ENCODE results near the gene PRR22.

PRR22 gene

GRCh38 chr19:5811117-5811516 lies 26.6 kb upstream of the PRR22 start:
- Histone ChIP-seq H3K4me1 (ENCODE audit: control insufficient read depth, insufficient read depth, low read length) (peaks cover 4% of the 10 kb centered on the region), H3K27ac (ENCODE audit: low read length) (no peak overlapping the region), H3K27me3 (ENCODE audit: control insufficient read depth in 1 of 2, insufficient read depth in 2 of 2, low read length in 2 of 2) (no peaks in the 10 kb centered on the region), H3K9me3 (ENCODE audit: control insufficient read depth in 2 of 2, low read length in 2 of 2) (no peaks in the 10 kb centered on the region), H3K36me3 (ENCODE audit: control insufficient read depth in 2 of 2, insufficient read depth in 2 of 2, low read length in 2 of 2) (no peaks in the 10 kb centered on the region), H3K9ac (ENCODE audit: low read length in 2 of 2) (no peak overlapping the region), H3K4me3 (ENCODE audit: low read length in 2 of 2) (no peak overlapping the region)

DNA sequence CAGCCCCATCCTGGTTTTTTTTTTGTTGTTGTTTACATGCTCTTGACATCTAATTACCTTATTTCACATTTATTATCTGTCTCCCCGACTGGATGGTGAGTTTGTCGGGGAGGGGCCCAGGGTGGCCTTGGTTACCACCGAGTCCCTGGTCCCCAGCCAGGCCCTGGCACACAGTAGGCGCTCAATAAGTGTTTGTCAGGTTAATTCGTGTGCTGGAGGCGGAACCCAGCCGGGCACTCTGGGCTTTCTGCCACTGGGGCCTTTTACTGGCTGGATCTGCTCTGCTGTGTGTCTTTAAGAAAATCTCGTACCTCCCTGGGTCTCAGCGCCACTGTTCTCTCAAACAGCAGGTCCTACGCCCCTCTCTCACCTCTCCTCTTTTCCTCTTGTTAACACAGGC lies 24.9 kb upstream of the PRR22 start:
- H3K36me3 ChIP-seq (ENCODE audit: control insufficient read depth in 2 of 2, insufficient read depth in 2 of 2, low read length in 2 of 2), result no peaks in the 10 kb centered on the region
- H3K4me1 ChIP-seq (ENCODE audit: control insufficient read depth, insufficient read depth, low read length), result peaks cover 11% of the 10 kb centered on the region
- no peak overlapping the region for H3K9ac ChIP-seq (ENCODE audit: low read length in 2 of 2)
- no peak overlapping the region for H3K4me3 ChIP-seq (ENCODE audit: low read length in 2 of 2)
- no peak overlapping the region for H3K27ac ChIP-seq (ENCODE audit: low read length)
- H3K27me3 ChIP-seq (ENCODE audit: control insufficient read depth in 1 of 2, insufficient read depth in 2 of 2, low read length in 2 of 2), result peaks cover 0 to 2% of the 10 kb centered on the region in 2 donors
- H3K9me3 ChIP-seq (ENCODE audit: control insufficient read depth in 2 of 2, low read length in 2 of 2), result no peaks in the 10 kb centered on the region

DNA sequence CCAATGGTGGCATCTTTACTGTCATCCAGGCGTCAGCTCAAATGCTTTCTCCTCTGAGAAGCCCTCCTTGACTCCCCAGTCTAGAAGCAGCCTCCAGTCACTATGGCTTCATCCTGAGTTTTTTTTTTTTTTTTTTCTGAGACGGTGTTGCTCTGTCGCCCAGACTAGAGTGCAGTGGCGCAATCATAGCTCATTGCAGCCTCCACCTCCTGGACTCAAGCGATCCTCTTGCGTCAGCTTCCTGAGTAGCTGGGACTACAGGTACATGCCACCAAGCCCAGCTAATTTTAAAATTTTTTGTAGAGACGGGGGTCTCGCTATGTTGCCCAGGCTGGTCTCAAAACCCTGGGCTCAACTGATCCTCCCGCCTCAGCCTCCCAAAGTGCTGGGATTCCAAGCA lies 24.5 kb upstream of the PRR22 start:
- no peak overlapping the region for H3K9ac ChIP-seq (ENCODE audit: low read length in 2 of 2)
- H3K4me3 ChIP-seq (ENCODE audit: low read length in 2 of 2), result no peak overlapping the region
- no peaks in the 10 kb centered on the region for H3K36me3 ChIP-seq (ENCODE audit: control insufficient read depth in 2 of 2, insufficient read depth in 2 of 2, low read length in 2 of 2)
- peaks cover 0 to 5% of the 10 kb centered on the region in 2 donors for H3K27me3 ChIP-seq (ENCODE audit: control insufficient read depth in 1 of 2, insufficient read depth in 2 of 2, low read length in 2 of 2)
- H3K9me3 ChIP-seq (ENCODE audit: control insufficient read depth in 2 of 2, low read length in 2 of 2), result no peaks in the 10 kb centered on the region
- no peak overlapping the region for H3K27ac ChIP-seq (ENCODE audit: low read length)
- peaks cover 15% of the 10 kb centered on the region for H3K4me1 ChIP-seq (ENCODE audit: control insufficient read depth, insufficient read depth, low read length)

DNA sequence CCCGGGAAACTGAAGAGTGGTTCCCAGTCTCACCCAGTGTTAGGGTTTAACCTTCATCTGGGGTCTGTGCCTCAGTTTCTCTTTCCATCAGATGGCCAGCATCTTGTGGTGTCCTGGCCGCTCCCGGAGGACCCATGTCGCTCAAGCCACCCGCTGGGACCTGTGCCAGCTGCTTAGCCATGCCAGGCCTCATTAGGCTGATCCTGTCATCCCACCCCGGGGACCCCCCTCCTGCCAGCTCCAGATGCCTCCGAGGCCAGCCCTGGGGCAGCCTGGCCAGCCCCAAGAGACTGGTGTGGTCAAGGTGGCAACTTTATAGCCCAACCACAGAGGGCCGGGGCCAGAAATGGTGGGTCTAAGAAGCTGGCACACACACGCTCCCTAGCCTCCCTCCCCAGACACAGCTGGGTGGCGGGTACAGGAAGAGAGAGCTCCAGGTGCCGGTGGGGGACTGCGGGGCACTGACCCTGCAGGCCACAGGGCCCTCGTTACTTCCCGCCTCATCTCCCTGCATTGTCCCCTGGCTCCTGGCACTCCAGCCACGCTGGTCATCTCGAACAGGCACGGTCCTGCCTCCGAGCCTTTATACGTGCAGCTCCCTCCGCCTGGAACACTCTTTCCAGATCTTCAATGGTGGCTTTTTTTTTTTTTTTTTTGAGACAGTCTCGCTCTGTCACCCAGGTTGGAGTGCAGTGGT lies 23.7 kb upstream of the PRR22 start:
- no peaks in the 10 kb centered on the region for H3K9me3 ChIP-seq (ENCODE audit: control insufficient read depth in 2 of 2, low read length in 2 of 2)
- H3K27me3 ChIP-seq (ENCODE audit: control insufficient read depth in 1 of 2, insufficient read depth in 2 of 2, low read length in 2 of 2), result peaks cover 0 to 9% of the 10 kb centered on the region in 2 donors
- H3K4me1 ChIP-seq (ENCODE audit: control insufficient read depth, insufficient read depth, low read length), result peaks cover 21% of the 10 kb centered on the region
- H3K36me3 ChIP-seq (ENCODE audit: control insufficient read depth in 2 of 2, insufficient read depth in 2 of 2, low read length in 2 of 2), result no peaks in the 10 kb centered on the region
- H3K27ac ChIP-seq (ENCODE audit: low read length), result no peak overlapping the region
- no peak overlapping the region for H3K4me3 ChIP-seq (ENCODE audit: low read length in 2 of 2)
- H3K9ac ChIP-seq (ENCODE audit: low read length in 2 of 2), result no peak overlapping the region

GRCh38 chr19:5806905-5807304 lies 22.4 kb upstream of the PRR22 start:
- Histone ChIP-seq H3K9ac (ENCODE audit: low read length in 2 of 2) (no peak overlapping the region), H3K9me3 (ENCODE audit: control insufficient read depth in 2 of 2, low read length in 2 of 2) (no peaks in the 10 kb centered on the region), H3K4me1 (ENCODE audit: control insufficient read depth, insufficient read depth, low read length) (peaks cover 21% of the 10 kb centered on the region), H3K36me3 (ENCODE audit: control insufficient read depth in 2 of 2, insufficient read depth in 2 of 2, low read length in 2 of 2) (no peaks in the 10 kb centered on the region), H3K4me3 (ENCODE audit: low read length in 2 of 2) (no peak overlapping the region), H3K27ac (ENCODE audit: low read length) (no peak overlapping the region), H3K27me3 (ENCODE audit: control insufficient read depth in 1 of 2, insufficient read depth in 2 of 2, low read length in 2 of 2) (peaks cover 3 to 9% of the 10 kb centered on the region in 2 donors)

DNA sequence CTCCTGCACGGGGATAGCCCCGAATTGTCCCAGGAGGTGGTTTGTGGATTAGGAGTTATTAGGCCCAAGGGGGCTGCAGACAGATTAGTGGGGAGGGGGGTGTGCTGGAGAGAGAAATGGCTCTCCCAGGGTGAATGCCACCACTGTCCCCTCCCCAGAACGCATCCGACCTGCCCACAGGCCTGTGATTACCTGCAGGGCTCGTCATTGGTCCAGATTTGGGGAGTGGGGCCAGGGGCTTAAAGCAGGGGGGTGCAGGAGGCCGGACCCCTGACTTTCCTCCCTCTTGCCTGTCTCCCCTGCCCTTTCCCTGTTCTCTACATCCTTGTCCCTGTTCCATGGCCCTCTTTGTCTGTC lies 21.6 kb upstream of the PRR22 start:
- H3K36me3 ChIP-seq (ENCODE audit: control insufficient read depth in 2 of 2, insufficient read depth in 2 of 2, low read length in 2 of 2), result no peaks in the 10 kb centered on the region
- peak overlapping the region; percentile 7 to 29 for H3K9ac ChIP-seq (ENCODE audit: low read length in 2 of 2)
- peaks cover 23% of the 10 kb centered on the region for H3K4me1 ChIP-seq (ENCODE audit: control insufficient read depth, insufficient read depth, low read length)
- peaks cover 4 to 9% of the 10 kb centered on the region in 2 donors for H3K27me3 ChIP-seq (ENCODE audit: control insufficient read depth in 1 of 2, insufficient read depth in 2 of 2, low read length in 2 of 2)
- H3K4me3 ChIP-seq (ENCODE audit: low read length in 2 of 2), result peak overlapping the region; percentile 71 to 74
- H3K9me3 ChIP-seq (ENCODE audit: control insufficient read depth in 2 of 2, low read length in 2 of 2), result no peaks in the 10 kb centered on the region
- H3K27ac ChIP-seq (ENCODE audit: low read length), result peak overlapping the region; percentile 86

- Histone ChIP-seq H3K4me1 (ENCODE audit: control insufficient read depth, insufficient read depth, low read length) (peaks cover 24% of the 10 kb centered on the region), H3K9me3 (ENCODE audit: control insufficient read depth in 2 of 2, low read length in 2 of 2) (no peaks in the 10 kb centered on the region), H3K4me3 (ENCODE audit: low read length in 2 of 2) (peak overlapping the region; percentile 71 to 74), H3K9ac (ENCODE audit: low read length in 2 of 2) (peak overlapping the region; percentile 51 to 53), H3K27me3 (ENCODE audit: control insufficient read depth in 1 of 2, insufficient read depth in 2 of 2, low read length in 2 of 2) (peaks cover 4 to 9% of the 10 kb centered on the region in 2 donors), H3K36me3 (ENCODE audit: control insufficient read depth in 2 of 2, insufficient read depth in 2 of 2, low read length in 2 of 2) (no peaks in the 10 kb centered on the region), H3K27ac (ENCODE audit: low read length) (peak overlapping the region; percentile 86)
These were observed 21.1 kb upstream of the PRR22 start for GRCh38 chr19:5805462-5806132.

DNA sequence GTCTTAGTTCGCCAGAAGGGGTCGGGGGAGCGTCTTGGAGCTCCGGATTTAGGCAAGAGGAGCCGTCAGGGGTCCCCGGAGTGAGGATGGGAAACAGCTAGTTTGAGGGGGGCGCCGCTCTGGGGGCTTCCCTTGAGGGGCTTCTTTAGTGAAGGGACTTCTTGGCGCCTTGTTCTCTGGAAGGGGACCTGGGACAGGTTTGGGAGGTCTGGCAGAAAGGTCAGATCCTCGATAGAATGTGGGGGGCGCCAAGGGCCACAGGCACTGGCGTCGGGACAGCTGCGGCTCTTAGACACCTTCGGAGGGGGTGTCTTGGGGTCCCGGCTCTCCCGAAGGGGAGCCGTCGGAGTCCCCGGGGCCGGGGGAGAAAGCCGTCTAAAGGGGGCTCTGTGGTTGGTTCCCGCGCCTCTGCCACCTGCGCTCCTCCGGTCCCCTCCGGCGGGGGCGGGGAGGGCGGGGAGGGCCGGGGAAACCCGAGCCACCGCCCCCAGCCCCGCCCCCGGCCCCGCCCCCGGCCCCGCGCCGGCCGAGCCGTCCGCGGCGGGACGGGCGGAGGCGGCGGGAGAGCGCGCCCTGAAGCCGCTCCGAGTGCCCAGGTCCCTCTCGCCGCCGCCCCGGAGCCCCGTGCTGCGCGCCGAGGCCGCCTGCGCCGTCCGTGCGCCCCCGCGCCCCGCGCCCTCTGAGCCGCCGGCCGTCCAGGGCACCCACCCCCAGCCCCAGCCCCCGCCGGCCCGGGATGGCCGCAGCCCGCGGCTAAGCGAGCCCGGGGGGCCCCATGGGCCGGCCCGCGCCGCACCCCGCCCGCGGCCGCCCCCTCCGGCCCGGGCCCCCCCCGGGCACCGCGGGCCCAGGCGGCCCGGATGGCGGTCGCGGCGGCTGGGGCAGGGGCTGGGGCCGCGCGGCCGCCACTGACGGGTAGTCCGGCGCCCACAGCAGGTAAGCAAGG lies 20.2 kb upstream of the PRR22 start, which contains the start of gene NRTN:
Gene NRTN (plus strand): TSS at position 552 of the 946 bp plus-strand sequence. CDS start 19,099 bp downstream, outside the sequence.
- H3K27ac ChIP-seq (ENCODE audit: low read length), result peak within 1 kb of the TSS; percentile 86
- H3K36me3 ChIP-seq (ENCODE audit: control insufficient read depth in 2 of 2, insufficient read depth in 2 of 2, low read length in 2 of 2), result no peaks in the 10 kb centered on the region
- peak within 1 kb of the TSS; percentile 51 to 53 for H3K9ac ChIP-seq (ENCODE audit: low read length in 2 of 2)
- peak within 1 kb of the TSS; percentile 71 to 74 for H3K4me3 ChIP-seq (ENCODE audit: low read length in 2 of 2)
- peaks cover 4 to 9% of the 10 kb centered on the region in 2 donors for H3K27me3 ChIP-seq (ENCODE audit: control insufficient read depth in 1 of 2, insufficient read depth in 2 of 2, low read length in 2 of 2)
- peaks cover 28% of the 10 kb centered on the region for H3K4me1 ChIP-seq (ENCODE audit: control insufficient read depth, insufficient read depth, low read length)
- H3K9me3 ChIP-seq (ENCODE audit: control insufficient read depth in 2 of 2, low read length in 2 of 2), result no peaks in the 10 kb centered on the region

DNA sequence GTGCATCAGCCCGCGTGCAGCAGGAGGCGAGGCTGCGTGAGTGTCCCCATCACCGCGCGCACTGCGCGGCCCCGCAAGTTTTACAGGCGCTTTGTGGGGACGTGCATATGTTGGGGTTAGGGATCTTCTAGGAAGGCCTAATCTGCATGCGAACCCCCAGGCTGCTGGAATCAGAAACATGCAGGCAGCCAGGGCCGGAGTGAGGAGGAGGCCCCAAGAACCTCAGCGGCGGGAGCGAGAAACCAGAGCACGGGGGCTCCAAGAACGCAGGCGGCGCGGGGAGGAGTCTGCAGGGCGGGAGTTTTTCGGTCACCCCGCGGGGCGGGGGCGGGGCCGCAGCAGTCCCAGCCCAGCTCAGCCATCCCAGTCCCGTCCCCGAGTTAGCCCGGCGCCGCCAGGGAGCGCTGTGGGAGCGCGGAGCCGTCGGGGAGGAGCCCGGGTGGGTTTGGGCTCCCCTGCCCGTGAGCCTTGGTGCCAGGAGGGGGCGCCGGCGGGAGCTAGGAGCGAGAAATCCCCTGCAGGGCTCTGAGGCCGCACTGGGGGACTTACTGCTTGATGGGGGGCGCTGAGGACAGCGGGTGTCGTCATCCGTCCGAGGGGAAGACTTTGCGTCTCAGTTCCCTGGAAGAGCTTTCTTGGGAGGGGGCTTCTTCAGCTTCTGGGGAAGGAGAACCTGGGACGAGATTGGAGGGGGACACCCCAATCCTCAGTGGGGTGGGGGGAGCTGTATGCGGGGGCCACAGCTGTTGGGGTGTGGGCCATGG lies 19.4 kb upstream of the PRR22 start:
- H3K4me1 ChIP-seq (ENCODE audit: control insufficient read depth, insufficient read depth, low read length), result peaks cover 28% of the 10 kb centered on the region
- no peaks in the 10 kb centered on the region for H3K36me3 ChIP-seq (ENCODE audit: control insufficient read depth in 2 of 2, insufficient read depth in 2 of 2, low read length in 2 of 2)
- H3K27me3 ChIP-seq (ENCODE audit: control insufficient read depth in 1 of 2, insufficient read depth in 2 of 2, low read length in 2 of 2), result peaks cover 6 to 9% of the 10 kb centered on the region in 2 donors
- H3K27ac ChIP-seq (ENCODE audit: low read length), result peak overlapping the region; percentile 41
- peak overlapping the region; percentile 19 to 67 for H3K4me3 ChIP-seq (ENCODE audit: low read length in 2 of 2)
- peak overlapping the region; percentile 29 to 38 for H3K9ac ChIP-seq (ENCODE audit: low read length in 2 of 2)
- no peaks in the 10 kb centered on the region for H3K9me3 ChIP-seq (ENCODE audit: control insufficient read depth in 2 of 2, low read length in 2 of 2)

GRCh38 chr19:5803441-5803751 lies 18.9 kb upstream of the PRR22 start:
- H3K9ac ChIP-seq (ENCODE audit: low read length in 2 of 2), result peak overlapping the region in 1 of 2 donors; percentile 29
- H3K4me1 ChIP-seq (ENCODE audit: control insufficient read depth, insufficient read depth, low read length), result peaks cover 28% of the 10 kb centered on the region
- peaks cover 6 to 9% of the 10 kb centered on the region in 2 donors for H3K27me3 ChIP-seq (ENCODE audit: control insufficient read depth in 1 of 2, insufficient read depth in 2 of 2, low read length in 2 of 2)
- H3K9me3 ChIP-seq (ENCODE audit: control insufficient read depth in 2 of 2, low read length in 2 of 2), result no peaks in the 10 kb centered on the region
- H3K4me3 ChIP-seq (ENCODE audit: low read length in 2 of 2), result peak overlapping the region; percentile 5 to 67
- H3K27ac ChIP-seq (ENCODE audit: low read length), result no peak overlapping the region
- no peaks in the 10 kb centered on the region for H3K36me3 ChIP-seq (ENCODE audit: control insufficient read depth in 2 of 2, insufficient read depth in 2 of 2, low read length in 2 of 2)
